Right lobe of liver (tissue), 4 donors: Measurements from ENCODE around the gene IVD.

Source experiments
- CTCF ChIP-seq, 4 donors: fragments of 200-600 bp in 3 of 4; fragments of 450-650 bp in 1 of 4; IDR thresholded peaks; one replicate each; pipeline versions ENCODE4 v1.5.1 to v1.8.0; 2016 to 2022; ENCODE audit warnings: antibody characterized with exemption in 4 of 4, mild to moderate bottlenecking in 2 of 4
- POLR2A ChIP-seq: fragments of 450-650 bp; IDR thresholded peaks from one replicate; pipeline ENCODE4 v1.6.1; 2017; ENCODE audit warnings: antibody characterized with exemption, mild to moderate bottlenecking
- donor health status: DM: no; HTN: no; CAD: no.
- donor health status: DM: no; HTN: no; CAD: no.
- donor health status: DM: no; HTN: yes; CAD: no.

GRCh38 chr15:40451527-40452158, 46.0 kb downstream of the IVD start:
- TF ChIP-seq CTCF (IDR thresholded peaks at IDR 0.05) (no peak), POLR2A (no peak)
